GM18502 (cell line): ENCODE data around the gene SLC25A18.

Source experiments
- ATAC-seq: cut with Tn5 transposase; IDR thresholded peaks from one replicate; pipeline ENCODE4 v1.9.1; 2021; ENCODE audit warnings: mild to moderate bottlenecking; ENCODE audit not compliant: unreplicated experiment, poor library complexity

Gene SLC25A18

DNA sequence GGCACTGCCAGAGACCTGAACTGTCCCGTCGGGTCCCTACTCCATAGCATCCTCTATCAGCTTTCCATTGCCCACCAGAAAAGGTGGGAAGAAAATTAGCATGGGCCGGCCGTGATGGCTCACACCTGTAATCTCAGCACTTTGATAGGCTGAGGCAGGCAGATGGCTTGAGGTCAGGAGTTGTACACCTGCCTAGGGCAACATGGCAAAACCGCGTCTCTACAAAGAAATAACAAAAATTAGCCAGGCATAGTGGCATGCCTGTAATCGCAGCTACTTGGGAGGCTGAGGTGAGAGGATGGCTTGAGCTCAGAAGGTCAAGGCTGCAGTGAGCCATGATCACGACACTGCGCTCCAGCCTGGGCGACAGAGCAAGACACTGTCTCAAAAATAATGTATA, 3.5 kb downstream of the SLC25A18 start:
- ATAC-seq, result no peak

DNA sequence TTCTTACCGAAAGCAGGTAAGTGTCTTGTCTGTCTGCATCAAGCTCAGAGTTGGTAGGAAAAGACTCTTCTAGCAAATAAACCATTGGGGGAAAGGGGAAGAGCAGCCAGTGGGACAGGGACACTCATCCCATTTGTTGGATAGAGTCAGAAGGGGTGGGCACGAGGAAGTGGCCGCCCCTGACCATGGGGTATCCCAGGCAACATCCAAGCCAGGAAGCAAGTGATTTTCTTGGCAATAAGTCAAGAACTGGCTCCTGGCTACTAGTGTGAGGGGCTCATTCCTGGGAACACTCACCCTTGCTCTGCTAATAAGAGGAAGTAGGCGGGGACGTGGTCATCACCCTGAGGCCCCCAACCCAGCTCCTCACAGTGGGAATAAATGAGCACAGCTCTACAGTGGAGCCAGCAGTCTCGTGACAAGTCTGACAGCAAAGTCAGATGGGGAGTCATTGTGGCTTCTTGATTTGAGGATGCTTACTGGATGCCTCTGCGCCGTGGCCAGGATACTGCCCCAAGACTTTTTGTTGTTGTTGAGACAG, 6.7 kb downstream of the SLC25A18 start:
- no peak for ATAC-seq

DNA sequence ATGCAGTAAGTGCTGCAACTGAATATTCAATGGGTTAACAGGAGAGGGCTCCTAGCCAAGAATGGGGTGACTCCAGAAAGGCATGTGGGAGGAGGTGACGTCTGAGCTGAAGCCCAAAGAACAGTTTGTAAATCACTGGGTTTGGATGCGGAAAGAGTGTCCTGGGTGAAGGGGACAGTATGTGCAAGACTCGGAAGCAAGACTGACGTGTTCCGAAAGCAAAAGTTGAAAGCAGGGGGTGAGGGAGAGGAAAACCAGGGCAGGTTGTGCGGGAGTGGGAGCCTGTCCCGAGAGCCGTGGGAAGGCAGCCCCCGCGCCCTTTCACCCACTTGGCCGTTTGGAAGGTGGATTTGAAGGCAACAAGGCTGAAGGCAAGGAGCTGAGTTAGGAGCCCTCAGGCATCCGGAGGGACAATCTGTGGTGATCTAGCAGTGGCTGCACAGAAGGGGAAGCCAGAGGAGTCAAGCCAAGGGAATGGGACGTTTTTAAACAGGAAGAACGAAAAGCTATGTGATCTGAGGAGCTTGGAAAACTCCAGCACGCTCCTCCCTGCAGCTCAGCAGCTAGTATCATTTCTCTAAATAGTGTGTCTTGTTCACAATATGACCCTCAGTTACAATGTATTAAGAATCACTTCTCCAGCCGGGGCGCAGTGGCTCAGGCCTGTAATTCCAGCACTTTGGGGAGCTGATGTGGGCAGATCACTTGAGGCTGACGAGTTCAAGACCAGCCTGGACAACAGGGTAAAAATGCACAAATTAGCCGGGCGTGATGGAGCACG, 7.7 kb downstream of the SLC25A18 start:
- ATAC-seq, result no peak

DNA sequence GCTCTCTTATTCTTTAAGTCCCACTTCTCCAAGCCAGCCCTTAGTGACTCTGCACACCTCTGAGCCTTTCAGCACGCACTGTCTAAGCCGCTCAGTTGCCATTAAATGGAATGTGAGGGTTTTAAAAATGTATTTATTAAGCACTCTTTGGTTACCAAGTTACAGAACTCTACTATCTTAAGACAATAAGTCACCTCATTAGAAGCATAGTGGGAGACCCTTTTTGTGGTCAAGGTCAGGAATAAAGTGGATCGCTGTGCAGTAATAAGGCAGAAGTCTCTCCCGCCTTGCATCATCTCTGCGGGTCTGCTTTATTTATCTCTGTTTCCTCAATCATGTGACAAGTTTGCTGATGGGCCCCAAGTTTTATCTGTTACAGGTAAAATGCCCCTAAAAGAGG, 11.9 kb downstream of the SLC25A18 start:
- ATAC-seq, result no peak

DNA sequence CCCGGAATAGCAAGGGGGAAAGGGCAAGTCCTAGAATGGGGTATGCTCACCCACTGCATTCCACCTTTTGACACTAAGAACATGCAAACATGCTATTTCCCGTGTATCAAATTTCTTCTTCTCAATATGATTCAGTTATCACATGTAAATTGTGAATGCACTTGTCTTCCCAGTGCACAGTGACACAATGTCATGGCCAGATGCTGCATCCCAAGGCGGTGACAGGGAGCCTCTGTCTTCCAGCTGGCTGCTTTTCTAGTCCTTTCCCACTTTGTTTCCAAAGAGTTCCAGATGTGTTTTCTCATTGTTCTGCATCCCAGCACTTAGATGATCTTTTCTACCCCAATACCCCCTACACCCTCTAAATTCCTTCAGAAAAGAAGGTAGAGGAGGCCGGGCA, 12.4 kb downstream of the SLC25A18 start:
- no peak for ATAC-seq

GRCh38 chr22:17576470-17576869, 13.2 kb downstream of the SLC25A18 start:
- ATAC-seq, result no peak

GRCh38 chr22:17578136-17578754, 14.9 kb downstream of the SLC25A18 start:
- no peak for ATAC-seq

- ATAC-seq, result no peak
Observed at GRCh38 chr22:17579535-17579981, 16.3 kb downstream of the SLC25A18 start.

- ATAC-seq, result no peak
Observed at GRCh38 chr22:17580441-17581031, 17.2 kb downstream of the SLC25A18 start.

- no peak for ATAC-seq
Observed at GRCh38 chr22:17581056-17581455, 17.8 kb downstream of the SLC25A18 start.

GRCh38 chr22:17581631-17582030, 18.3 kb downstream of the SLC25A18 start:
- no peak for ATAC-seq

DNA sequence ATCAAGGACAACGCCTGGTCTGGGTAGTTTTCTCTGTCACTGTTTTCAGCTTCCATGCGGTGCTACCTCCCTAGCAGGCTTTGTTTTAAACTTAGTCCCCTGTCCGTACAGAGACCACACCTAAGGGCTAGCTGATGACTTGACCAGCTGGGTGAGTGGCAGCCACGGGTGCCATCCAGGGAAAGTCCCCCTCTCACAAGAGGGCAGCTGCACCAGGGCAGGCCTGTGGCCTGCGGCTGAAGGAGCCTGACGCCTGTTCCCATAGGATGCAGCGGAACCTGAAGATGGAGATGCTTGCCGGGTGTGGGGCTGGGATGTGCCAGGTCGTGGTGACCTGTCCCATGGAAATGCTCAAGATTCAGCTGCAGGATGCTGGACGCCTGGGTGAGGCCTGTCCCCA, 19.9 kb downstream of the SLC25A18 start:
- no peak for ATAC-seq

DNA sequence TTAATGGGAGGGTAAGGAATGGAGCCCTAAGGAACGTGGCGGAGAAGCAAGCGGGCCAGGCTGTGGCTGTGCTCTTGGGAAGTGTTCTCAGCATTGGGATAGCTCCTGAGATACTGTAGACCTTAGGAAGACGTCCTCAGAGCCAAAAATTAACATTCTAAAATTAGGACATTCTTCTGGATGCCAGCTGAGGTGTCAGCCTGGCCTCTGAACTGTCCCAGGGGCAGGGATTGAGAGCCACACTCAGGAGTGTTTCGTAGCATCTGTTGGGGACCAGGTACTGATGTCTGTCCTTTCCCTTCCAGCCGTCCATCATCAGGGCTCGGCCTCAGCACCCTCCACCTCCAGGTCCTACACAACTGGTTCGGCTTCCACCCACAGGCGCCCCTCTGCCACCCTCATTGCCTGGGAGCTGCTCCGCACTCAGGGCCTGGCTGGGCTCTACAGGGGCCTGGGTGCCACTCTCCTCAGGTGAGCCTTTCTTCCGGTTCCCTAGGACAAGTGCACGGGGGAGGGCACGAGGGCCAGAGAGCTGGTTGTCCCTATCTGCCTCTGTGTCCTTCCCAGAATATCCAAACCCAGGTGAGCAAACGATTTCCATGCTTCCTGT, 23.6 kb downstream of the SLC25A18 start:
- no peak for ATAC-seq

- no peak for ATAC-seq
Observed at GRCh38 chr22:17587629-17588028, 24.3 kb downstream of the SLC25A18 start.

- no peak for ATAC-seq
Observed at GRCh38 chr22:17588606-17589005, 25.3 kb downstream of the SLC25A18 start.

GRCh38 chr22:17589810-17590375, 26.6 kb downstream of the SLC25A18 start:
- ATAC-seq, result no peak

DNA sequence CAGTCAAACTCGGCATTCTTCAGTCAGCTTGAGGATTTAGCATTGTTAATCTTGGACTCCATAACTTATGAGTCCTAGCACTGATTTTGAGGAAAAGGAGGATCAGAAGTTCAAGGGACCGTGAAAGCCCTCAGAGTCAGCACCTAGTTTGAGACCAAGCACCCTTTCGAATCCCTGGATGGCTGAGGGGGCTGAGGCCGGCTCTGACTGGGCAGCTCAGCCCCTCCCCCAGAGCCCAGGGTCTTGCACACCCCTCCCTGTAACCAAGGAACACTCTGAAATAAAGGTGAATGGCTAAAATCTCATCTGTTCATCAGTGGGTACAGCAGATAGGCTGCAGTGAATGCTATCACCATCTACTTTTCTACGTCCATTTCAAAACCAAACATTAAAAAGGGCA, 27.3 kb downstream of the SLC25A18 start:
- no peak for ATAC-seq

GRCh38 chr22:17592201-17592600, 28.9 kb downstream of the SLC25A18 start:
- no peak for ATAC-seq

- no peak for ATAC-seq
Observed at GRCh38 chr22:17596226-17596625, 32.9 kb downstream of the SLC25A18 start.

- no peak for ATAC-seq
Observed at GRCh38 chr22:17597217-17597616, 33.9 kb downstream of the SLC25A18 start.

DNA sequence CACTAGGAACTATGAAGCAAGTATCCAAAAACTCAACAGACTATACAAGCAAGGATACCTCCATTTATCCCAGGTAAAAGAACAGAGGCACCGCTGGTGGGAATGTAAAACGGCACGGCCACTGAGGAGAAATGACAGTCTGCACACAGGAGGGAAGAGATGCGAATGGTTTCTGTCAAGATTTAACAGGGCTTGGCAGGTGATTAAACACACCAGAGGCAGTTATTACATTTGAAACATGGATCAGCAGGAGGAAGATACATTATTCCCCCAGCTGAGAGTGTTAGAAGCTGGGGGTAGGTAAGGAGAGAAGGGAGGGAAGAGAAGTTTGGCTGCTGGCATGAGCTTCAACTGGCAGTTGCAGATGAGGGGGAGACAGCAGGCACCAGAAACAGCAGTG, 35.0 kb downstream of the SLC25A18 start:
- no peak for ATAC-seq
